ENCODE measurements around the gene BFSP1.
A peak's percentile ranks its signal among the peaks of the same experiment; 100 is the strongest.

Gene BFSP1

DNA sequence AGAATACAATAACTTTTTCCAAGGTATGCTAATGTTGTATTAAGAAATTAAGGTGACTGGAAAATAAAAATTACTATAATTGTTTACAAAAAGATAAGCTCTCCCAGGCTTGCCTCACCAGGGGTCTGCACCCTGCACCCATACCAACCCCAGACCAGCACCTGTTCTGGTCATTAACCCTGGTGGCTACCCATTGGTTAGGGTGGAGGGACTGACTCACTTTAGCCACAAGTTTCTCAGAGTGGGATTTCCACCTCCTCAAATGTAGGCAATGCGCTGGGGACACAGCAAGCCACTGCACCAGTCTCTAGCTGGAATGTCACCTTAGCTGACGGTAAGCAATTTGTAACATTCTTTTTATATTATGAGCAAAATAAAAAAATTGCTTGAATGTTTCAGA, 83.1 kb downstream of the BFSP1 start:
- TF ChIP-seq, protein P1, sequence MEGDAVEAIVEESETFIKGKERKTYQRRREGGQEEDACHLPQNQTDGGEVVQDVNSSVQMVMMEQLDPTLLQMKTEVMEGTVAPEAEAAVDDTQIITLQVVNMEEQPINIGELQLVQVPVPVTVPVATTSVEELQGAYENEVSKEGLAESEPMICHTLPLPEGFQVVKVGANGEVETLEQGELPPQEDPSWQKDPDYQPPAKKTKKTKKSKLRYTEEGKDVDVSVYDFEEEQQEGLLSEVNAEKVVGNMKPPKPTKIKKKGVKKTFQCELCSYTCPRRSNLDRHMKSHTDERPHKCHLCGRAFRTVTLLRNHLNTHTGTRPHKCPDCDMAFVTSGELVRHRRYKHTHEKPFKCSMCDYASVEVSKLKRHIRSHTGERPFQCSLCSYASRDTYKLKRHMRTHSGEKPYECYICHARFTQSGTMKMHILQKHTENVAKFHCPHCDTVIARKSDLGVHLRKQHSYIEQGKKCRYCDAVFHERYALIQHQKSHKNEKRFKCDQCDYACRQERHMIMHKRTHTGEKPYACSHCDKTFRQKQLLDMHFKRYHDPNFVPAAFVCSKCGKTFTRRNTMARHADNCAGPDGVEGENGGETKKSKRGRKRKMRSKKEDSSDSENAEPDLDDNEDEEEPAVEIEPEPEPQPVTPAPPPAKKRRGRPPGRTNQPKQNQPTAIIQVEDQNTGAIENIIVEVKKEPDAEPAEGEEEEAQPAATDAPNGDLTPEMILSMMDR (IDR thresholded peaks at IDR 0.05; ENCODE audit: unreplicated experiment in 3 of 3) = no peak
- Mint-ChIP-seq H3K4me3 (no peak overlapping the region), H3K27ac (no peak overlapping the region)

DNA sequence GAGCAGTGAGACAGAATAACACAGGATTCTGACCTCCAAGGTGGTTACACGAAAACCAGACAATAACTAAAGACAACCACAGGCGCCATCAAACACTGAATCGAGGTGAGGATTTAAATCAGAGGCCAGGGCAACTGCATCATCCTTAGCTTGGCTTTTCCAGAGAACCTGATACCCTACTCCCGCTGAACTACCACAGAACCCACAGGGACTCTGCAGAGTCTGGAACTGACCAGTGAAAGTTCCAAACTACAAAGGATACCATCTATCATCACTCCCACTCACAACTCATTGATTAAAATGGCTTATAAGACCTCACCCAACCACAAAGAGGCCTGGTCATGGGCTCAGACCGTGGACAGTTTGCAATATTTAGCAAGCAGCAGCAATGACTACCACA, 85.0 kb downstream of the BFSP1 start:
- Mint-ChIP-seq H3K27ac (peak overlapping the region in 2 of 3 experiments; percentile 20 to 48), H3K9me3 (peaks cover 2% of the 10 kb centered on the region), H3K4me1 (peaks cover 24% of the 10 kb centered on the region), H3K4me3 (no peak overlapping the region), H3K36me3 (ENCODE audit: low read depth) (no peaks in the 10 kb centered on the region), H3K27me3 (ENCODE audit: low read depth) (peaks cover 4% of the 10 kb centered on the region)
- TF ChIP-seq, protein P1 (IDR thresholded peaks at IDR 0.05; ENCODE audit: unreplicated experiment in 3 of 3) = no peak

More for the DNA sequence above, 83.1 kb downstream of the BFSP1 start:
- Mint-ChIP-seq H3K36me3 (ENCODE audit: low read depth) (no peaks in the 10 kb centered on the region), H3K4me1 (peaks cover 24% of the 10 kb centered on the region), H3K27me3 (ENCODE audit: low read depth) (peaks cover 7% of the 10 kb centered on the region), H3K9me3 (peaks cover 2% of the 10 kb centered on the region)

DNA sequence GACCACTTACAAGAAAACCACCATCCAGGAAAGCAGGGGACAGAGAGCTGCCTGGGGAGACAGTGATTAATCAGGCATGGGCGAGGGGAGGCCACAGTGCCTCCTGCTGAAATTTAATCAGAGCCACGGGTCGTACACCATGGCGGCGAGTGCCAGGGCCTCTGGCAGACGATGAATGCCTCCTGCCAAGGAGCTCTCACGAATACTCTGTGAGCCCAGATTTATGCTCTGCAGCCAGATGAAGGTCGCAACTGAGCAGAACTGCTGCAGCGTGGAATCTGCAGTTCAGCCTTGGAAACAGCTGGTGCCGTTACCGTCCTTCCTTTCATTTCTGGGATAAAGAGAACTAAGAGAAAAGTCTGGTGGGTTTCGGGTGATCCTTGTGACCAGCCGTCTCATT, 85.6 kb downstream of the BFSP1 start:
- TF ChIP-seq, protein P1 (IDR thresholded peaks at IDR 0.05; ENCODE audit: unreplicated experiment in 3 of 3) = no peak
- Mint-ChIP-seq H3K4me1 (peaks cover 24% of the 10 kb centered on the region), H3K9me3 (peaks cover 2% of the 10 kb centered on the region), H3K27me3 (ENCODE audit: low read depth) (peaks cover under 1% of the 10 kb centered on the region), H3K4me3 (no peak overlapping the region), H3K27ac (peak overlapping the region in 2 of 3 experiments; percentile 20 to 48), H3K36me3 (ENCODE audit: low read depth) (no peaks in the 10 kb centered on the region)

GRCh38 chr20:17444091-17444490, 87.1 kb downstream of the BFSP1 start:
- Mint-ChIP-seq H3K4me3 (no peak overlapping the region), H3K4me1 (peaks cover 24% of the 10 kb centered on the region), H3K36me3 (ENCODE audit: low read depth) (no peaks in the 10 kb centered on the region), H3K27me3 (ENCODE audit: low read depth) (peaks cover 4% of the 10 kb centered on the region), H3K27ac (no peak overlapping the region), H3K9me3 (no peaks in the 10 kb centered on the region)
- TF ChIP-seq, protein P1 (IDR thresholded peaks at IDR 0.05; ENCODE audit: unreplicated experiment in 3 of 3) = no peak

Measured in nephron (organoid).